Measurements from ENCODE around the gene OR2B6.

Gene OR2B6

GRCh38 chr6:28000351-28001045 is 43.5 kb downstream of the OR2B6 start:
- H3K27me3 ChIP-seq (ENCODE audit: low read depth, low read length), result no peaks in the 10 kb centered on the region
- no peak overlapping the region for H3K27ac ChIP-seq (ENCODE audit: low read length)
- no peak overlapping the region for H3K4me3 ChIP-seq (ENCODE audit: low read depth in 1 of 2, low read length in 2 of 2)
- H3K9me3 ChIP-seq (ENCODE audit: control insufficient read depth in 1 of 2, low read length in 2 of 2), result no peaks in the 10 kb centered on the region
- no peaks in the 10 kb centered on the region for H3K36me3 ChIP-seq (ENCODE audit: control insufficient read depth in 1 of 2, insufficient read depth in 2 of 2, low read length in 2 of 2)
- no peaks in the 10 kb centered on the region for H3K4me1 ChIP-seq (ENCODE audit: control insufficient read depth in 1 of 2, insufficient read depth in 2 of 2, low read length in 2 of 2)

GRCh38 chr6:28001351-28001750 is 44.3 kb downstream of the OR2B6 start:
- H3K27me3 ChIP-seq (ENCODE audit: low read depth, low read length), result no peaks in the 10 kb centered on the region
- no peak overlapping the region for H3K27ac ChIP-seq (ENCODE audit: low read length)
- no peaks in the 10 kb centered on the region for H3K4me1 ChIP-seq (ENCODE audit: control insufficient read depth in 1 of 2, insufficient read depth in 2 of 2, low read length in 2 of 2)
- H3K4me3 ChIP-seq (ENCODE audit: low read depth in 1 of 2, low read length in 2 of 2), result no peak overlapping the region
- H3K36me3 ChIP-seq (ENCODE audit: control insufficient read depth in 1 of 2, insufficient read depth in 2 of 2, low read length in 2 of 2), result no peaks in the 10 kb centered on the region
- no peaks in the 10 kb centered on the region for H3K9me3 ChIP-seq (ENCODE audit: control insufficient read depth in 1 of 2, low read length in 2 of 2)

- no peak overlapping the region for H3K4me3 ChIP-seq (ENCODE audit: low read depth in 1 of 2, low read length in 2 of 2)
- no peaks in the 10 kb centered on the region for H3K9me3 ChIP-seq (ENCODE audit: control insufficient read depth in 1 of 2, low read length in 2 of 2)
These were observed 44.7 kb downstream of the OR2B6 start for GRCh38 chr6:28001751-28002150.

DNA sequence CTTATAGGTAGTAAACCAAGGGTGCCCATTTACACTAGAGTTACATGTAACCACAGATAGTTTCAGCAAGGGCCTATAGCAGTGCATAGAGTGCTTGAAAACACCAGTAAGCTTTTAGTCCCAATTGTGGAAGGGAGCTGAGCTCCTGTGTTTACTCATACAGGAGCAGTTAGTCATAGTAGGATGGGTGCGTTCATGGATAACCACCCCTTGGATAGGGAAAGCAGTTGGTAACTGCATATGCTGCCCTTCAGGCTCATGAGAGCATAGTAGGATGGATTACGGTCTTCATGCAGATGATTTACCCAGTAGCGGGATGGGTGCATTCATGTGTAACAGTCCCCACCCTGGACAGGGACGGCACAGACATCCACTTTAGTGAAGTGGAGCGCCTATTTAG is 45.1 kb downstream of the OR2B6 start:
- no peaks in the 10 kb centered on the region for H3K9me3 ChIP-seq (ENCODE audit: control insufficient read depth in 1 of 2, low read length in 2 of 2)
- H3K4me3 ChIP-seq (ENCODE audit: low read depth in 1 of 2, low read length in 2 of 2), result no peak overlapping the region
- H3K27me3 ChIP-seq (ENCODE audit: low read depth, low read length), result no peaks in the 10 kb centered on the region
- H3K4me1 ChIP-seq (ENCODE audit: control insufficient read depth in 1 of 2, insufficient read depth in 2 of 2, low read length in 2 of 2), result no peaks in the 10 kb centered on the region
- H3K36me3 ChIP-seq (ENCODE audit: control insufficient read depth in 1 of 2, insufficient read depth in 2 of 2, low read length in 2 of 2), result no peaks in the 10 kb centered on the region
- no peak overlapping the region for H3K27ac ChIP-seq (ENCODE audit: low read length)

More at GRCh38 chr6:28001751-28002150, 44.7 kb downstream of the OR2B6 start:
- Histone ChIP-seq H3K27ac (ENCODE audit: low read length) (no peak overlapping the region), H3K4me1 (ENCODE audit: control insufficient read depth in 1 of 2, insufficient read depth in 2 of 2, low read length in 2 of 2) (no peaks in the 10 kb centered on the region), H3K27me3 (ENCODE audit: low read depth, low read length) (no peaks in the 10 kb centered on the region), H3K36me3 (ENCODE audit: control insufficient read depth in 1 of 2, insufficient read depth in 2 of 2, low read length in 2 of 2) (no peaks in the 10 kb centered on the region)

GRCh38 chr6:28003059-28003458 is 46.0 kb downstream of the OR2B6 start:
- Histone ChIP-seq H3K36me3 (ENCODE audit: control insufficient read depth in 1 of 2, insufficient read depth in 2 of 2, low read length in 2 of 2) (no peaks in the 10 kb centered on the region), H3K27ac (ENCODE audit: low read length) (no peak overlapping the region), H3K27me3 (ENCODE audit: low read depth, low read length) (no peaks in the 10 kb centered on the region), H3K9me3 (ENCODE audit: control insufficient read depth in 1 of 2, low read length in 2 of 2) (no peaks in the 10 kb centered on the region), H3K4me3 (ENCODE audit: low read depth in 1 of 2, low read length in 2 of 2) (no peak overlapping the region), H3K4me1 (ENCODE audit: control insufficient read depth in 1 of 2, insufficient read depth in 2 of 2, low read length in 2 of 2) (no peaks in the 10 kb centered on the region)

DNA sequence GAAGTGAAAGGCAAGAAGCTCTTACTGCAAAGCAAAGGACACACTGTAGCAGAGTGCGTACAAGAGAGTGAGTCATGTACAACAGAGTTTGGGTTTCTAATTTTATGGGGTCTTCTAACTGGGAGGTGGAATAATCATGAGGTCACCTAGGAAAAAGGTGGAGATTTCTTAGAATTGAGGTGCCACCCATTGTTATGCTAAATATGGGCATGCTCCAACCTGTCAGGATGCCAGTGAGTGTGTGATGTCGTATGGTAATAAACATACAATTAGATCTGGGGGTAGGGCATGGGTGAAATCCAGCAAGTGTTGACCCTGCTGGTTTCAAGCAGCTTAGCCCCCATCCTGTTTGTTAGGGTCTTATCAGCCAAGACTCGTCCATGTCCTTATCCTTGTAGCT is 46.6 kb downstream of the OR2B6 start:
- Histone ChIP-seq H3K4me1 (ENCODE audit: control insufficient read depth in 1 of 2, insufficient read depth in 2 of 2, low read length in 2 of 2) (no peaks in the 10 kb centered on the region), H3K9me3 (ENCODE audit: control insufficient read depth in 1 of 2, low read length in 2 of 2) (no peaks in the 10 kb centered on the region), H3K36me3 (ENCODE audit: control insufficient read depth in 1 of 2, insufficient read depth in 2 of 2, low read length in 2 of 2) (no peaks in the 10 kb centered on the region), H3K27me3 (ENCODE audit: low read depth, low read length) (no peaks in the 10 kb centered on the region), H3K27ac (ENCODE audit: low read length) (no peak overlapping the region), H3K4me3 (ENCODE audit: low read depth in 1 of 2, low read length in 2 of 2) (no peak overlapping the region)

DNA sequence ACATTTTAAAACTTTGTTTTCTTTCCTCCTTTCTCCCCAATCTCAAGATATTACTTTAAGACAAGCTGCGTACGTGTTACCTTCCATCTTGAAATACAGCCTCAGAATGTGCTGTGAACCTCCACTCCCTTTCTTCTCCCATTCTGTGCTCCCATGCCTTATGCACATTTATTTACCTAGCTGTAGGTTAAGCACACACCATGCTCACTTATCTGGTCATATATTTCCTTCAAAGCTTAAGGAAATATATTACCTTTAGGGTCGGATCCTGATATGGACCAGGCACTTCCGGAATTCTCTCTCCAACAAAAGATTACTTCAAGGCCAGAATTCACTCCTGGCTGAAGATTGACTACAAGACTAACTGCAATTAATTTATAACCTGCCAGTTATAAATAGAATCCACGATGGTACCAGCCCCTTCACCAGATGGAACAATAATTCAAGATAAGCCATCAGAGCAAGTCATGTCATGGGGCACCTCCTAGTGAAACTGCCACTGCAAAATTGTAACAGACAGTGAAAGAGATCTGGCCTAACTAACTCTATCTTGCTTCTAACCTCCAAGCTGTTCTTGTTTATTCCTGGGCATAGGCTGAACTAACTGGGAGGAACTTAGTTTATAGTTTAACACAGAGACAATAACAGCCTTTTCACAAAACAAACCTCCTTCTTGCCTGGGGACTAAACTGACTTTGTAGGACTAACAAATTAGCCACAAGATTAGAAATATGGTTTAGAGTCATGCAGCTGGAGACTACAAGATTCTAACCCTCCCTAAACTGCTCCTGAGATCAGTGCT is 47.5 kb downstream of the OR2B6 start:
- H3K27ac ChIP-seq (ENCODE audit: low read length), result no peak overlapping the region
- no peaks in the 10 kb centered on the region for H3K27me3 ChIP-seq (ENCODE audit: low read depth, low read length)
- no peaks in the 10 kb centered on the region for H3K4me1 ChIP-seq (ENCODE audit: control insufficient read depth in 1 of 2, insufficient read depth in 2 of 2, low read length in 2 of 2)
- H3K4me3 ChIP-seq (ENCODE audit: low read depth in 1 of 2, low read length in 2 of 2), result no peak overlapping the region
- H3K9me3 ChIP-seq (ENCODE audit: control insufficient read depth in 1 of 2, low read length in 2 of 2), result no peaks in the 10 kb centered on the region
- H3K36me3 ChIP-seq (ENCODE audit: control insufficient read depth in 1 of 2, insufficient read depth in 2 of 2, low read length in 2 of 2), result no peaks in the 10 kb centered on the region

- Histone ChIP-seq H3K36me3 (ENCODE audit: control insufficient read depth in 1 of 2, insufficient read depth in 2 of 2, low read length in 2 of 2) (no peaks in the 10 kb centered on the region), H3K4me3 (ENCODE audit: low read depth in 1 of 2, low read length in 2 of 2) (no peak overlapping the region), H3K27me3 (ENCODE audit: low read depth, low read length) (no peaks in the 10 kb centered on the region), H3K27ac (ENCODE audit: low read length) (no peak overlapping the region), H3K4me1 (ENCODE audit: control insufficient read depth in 1 of 2, insufficient read depth in 2 of 2, low read length in 2 of 2) (no peaks in the 10 kb centered on the region), H3K9me3 (ENCODE audit: control insufficient read depth in 1 of 2, low read length in 2 of 2) (no peaks in the 10 kb centered on the region)
These were observed 48.3 kb downstream of the OR2B6 start for GRCh38 chr6:28005152-28005890.

- no peaks in the 10 kb centered on the region for H3K9me3 ChIP-seq (ENCODE audit: control insufficient read depth in 1 of 2, low read length in 2 of 2)
- H3K27me3 ChIP-seq (ENCODE audit: low read depth, low read length), result no peaks in the 10 kb centered on the region
- H3K4me3 ChIP-seq (ENCODE audit: low read depth in 1 of 2, low read length in 2 of 2), result no peak overlapping the region
- H3K36me3 ChIP-seq (ENCODE audit: control insufficient read depth in 1 of 2, insufficient read depth in 2 of 2, low read length in 2 of 2), result no peaks in the 10 kb centered on the region
- no peak overlapping the region for H3K27ac ChIP-seq (ENCODE audit: low read length)
- no peaks in the 10 kb centered on the region for H3K4me1 ChIP-seq (ENCODE audit: control insufficient read depth in 1 of 2, insufficient read depth in 2 of 2, low read length in 2 of 2)
These were observed 48.9 kb downstream of the OR2B6 start for GRCh38 chr6:28005975-28006374.
